Activated CD8-positive, alpha-beta memory T cell treated with anti-CD3 and anti-CD28 coated beads for 48 hours (primary cell): ENCODE results near the gene RFWD3.
A peak's percentile ranks its signal among the peaks of the same experiment; 100 is the strongest.

Experiments
- DNase-seq, 3 experiments: peaks; one replicate each; pipeline ENCODE4 v3.0.0-alpha.2; 2020; ENCODE audit warnings: low read depth in 2 of 3, low spot score in 2 of 3

RFWD3 gene

GRCh38 chr16:74623214-74623838, 43.4 kb downstream of the RFWD3 start:
- DNase-seq: no peak

- no peak for DNase-seq
Observed at GRCh38 chr16:74622005-74622404, 44.7 kb downstream of the RFWD3 start.

- DNase-seq: no peak
Observed at GRCh38 chr16:74617206-74617788, 49.4 kb downstream of the RFWD3 start.

GRCh38 chr16:74611721-74612120, 55.0 kb downstream of the RFWD3 start:
- no peak for DNase-seq

- no peak for DNase-seq
Observed at GRCh38 chr16:74608944-74609343, 57.7 kb downstream of the RFWD3 start.

GRCh38 chr16:74608381-74608780, 58.3 kb downstream of the RFWD3 start:
- DNase-seq: no peak

- DNase-seq: no peak
Observed at GRCh38 chr16:74607962-74608356, 58.7 kb downstream of the RFWD3 start.

- DNase-seq: no peak
Observed at GRCh38 chr16:74607310-74607961, 59.2 kb downstream of the RFWD3 start.

- peak; percentile 67 to 83 (median 69) for DNase-seq
Observed at GRCh38 chr16:74606521-74607309, 60.0 kb downstream of the RFWD3 start, which contains the start of gene GLG1. TSS of gene GLG1 (minus strand) at chr16:74607114. CDS start at chr16:74607094, 20 bp downstream.

- no peak for DNase-seq
Observed at GRCh38 chr16:74605746-74606520, 60.7 kb downstream of the RFWD3 start.

- DNase-seq: no peak
Observed at GRCh38 chr16:74605332-74605731, 61.3 kb downstream of the RFWD3 start.

- no peak for DNase-seq
Observed at GRCh38 chr16:74603848-74604247, 62.8 kb downstream of the RFWD3 start.

- peak in 2 of 3 experiments; percentile 19 to 35 for DNase-seq
Observed at GRCh38 chr16:74601126-74601871, 65.4 kb downstream of the RFWD3 start.

GRCh38 chr16:74596586-74596985, 70.1 kb downstream of the RFWD3 start:
- no peak for DNase-seq

- DNase-seq: no peak
Observed at GRCh38 chr16:74592847-74593246, 73.8 kb downstream of the RFWD3 start.

GRCh38 chr16:74591876-74592650, 74.6 kb downstream of the RFWD3 start:
- no peak for DNase-seq

- no peak for DNase-seq
Observed at GRCh38 chr16:74586948-74587347, 79.7 kb downstream of the RFWD3 start.

- DNase-seq: no peak
Observed at GRCh38 chr16:74585846-74586443, 80.7 kb downstream of the RFWD3 start.
